ENCODE data around the gene ALPP. TPM values are rescaled to one million over a fixed set of nuclear protein-coding genes. Genes with fewer than 3 reads are reported as not detected.

The ALPP gene
- total RNA-seq, 1 experiment from 2014 or later, result 0.20 TPM

GRCh38 chr2:232418056-232418455, 39.5 kb downstream of the ALPP start:
- Histone ChIP-seq H2BK12ac (ENCODE audit: insufficient read length, low read depth, low read length) (no peak overlapping the region), H2BK20ac (ENCODE audit: low read depth, low read length, poor library complexity, severe bottlenecking) (no peak overlapping the region), H4K20me1 (ENCODE audit: control insufficient read depth, insufficient read depth, insufficient read length) (peaks cover 7% of the 10 kb centered on the region), H2BK5ac (ENCODE audit: insufficient read length, low read length) (no peak overlapping the region), H3K56ac (ENCODE audit: insufficient read length, low read depth, low read length) (no peak overlapping the region), H2BK15ac (ENCODE audit: low read depth, low read length) (no peak overlapping the region), H3K18ac (ENCODE audit: insufficient read length, low read depth, low read length) (no peak overlapping the region), H3K14ac (ENCODE audit: insufficient read depth, low read length) (no peak overlapping the region), H3K23ac (ENCODE audit: insufficient read length, low read depth, low read length) (no peak overlapping the region), H3K4me1 (ENCODE audit: insufficient read depth, low read length) (peaks cover 2% of the 10 kb centered on the region; the same call in 1 of the 2 replicates), H3K4me2 (ENCODE audit: insufficient read depth, insufficient read length, low read length) (peak overlapping the region; percentile 81), H4K8ac (replicated peaks; ENCODE audit: insufficient read length, low read depth, low read length) (no peak overlapping the region), H3K79me1 (ENCODE audit: insufficient read depth, low read depth, low read length, poor library complexity, severe bottlenecking) (no peaks in the 10 kb centered on the region), H3K9me3 (ENCODE audit: control insufficient read depth, low read depth, low read length) (no peaks in the 10 kb centered on the region), H3T11ph (ENCODE audit: low read length) (no peak overlapping the region), H2AK5ac (ENCODE audit: insufficient read length, low read length) (no peak overlapping the region), H3K9ac (ENCODE audit: extremely low read depth, insufficient read length, low read length) (no peak overlapping the region), H4K5ac (ENCODE audit: insufficient read length, low read depth, low read length) (no peak overlapping the region), H2BK120ac (ENCODE audit: low read depth, low read length, poor library complexity, severe bottlenecking) (no peak overlapping the region), H2AFZ (ENCODE audit: low read length) (no peak overlapping the region), H3K27me3 (ENCODE audit: insufficient read depth, low read length) (peaks cover 28% of the 10 kb centered on the region; the same call in 1 of the 2 replicates), H3K79me2 (ENCODE audit: insufficient read depth, low read length) (no peaks in the 10 kb centered on the region), H3K27ac (ENCODE audit: insufficient read length, low read depth, low read length) (no peak overlapping the region), H3K4ac (ENCODE audit: low read depth, low read length) (no peak overlapping the region), H4K91ac (ENCODE audit: insufficient read length, low read depth, low read length) (no peak overlapping the region), H3K23me2 (ENCODE audit: insufficient read length, low read depth, low read length, poor library complexity, severe bottlenecking) (peaks cover 23% of the 10 kb centered on the region)
- WGBS (ENCODE audit: extremely low coverage, insufficient read length, low lambda C conversion rate), result no CpG with 5 or more reads among the region's 6 CpGs
- Mint-ChIP-seq H3K27me3 (ENCODE audit: low read depth) (peaks cover 56% of the 10 kb centered on the region), H3K9me3 (peaks cover 14% of the 10 kb centered on the region in 2 experiments), H3K4me1 (peaks cover 27 to 31% of the 10 kb centered on the region in 2 experiments), H3K36me3 (ENCODE audit: insufficient read depth in 1 of 3, low read depth in 3 of 3) (peaks cover 9 to 81% (median 46%) of the 10 kb centered on the region in 3 experiments), H3K27ac (peak overlapping the region in 1 of 3 experiments; percentile 15; a peak in 1 of 7 replicates), H3K4me3 (peak overlapping the region; percentile 83 to 84)
- DNase-seq, result no peak
- TF ChIP-seq CTCF (conservative IDR thresholded peaks at IDR 0.05), result no peak

Data from H9 (cell line).